Measurements from ENCODE around the gene MAPK13.
"Not testable (repeated sequence)": the region's sequence is repeated elsewhere in the genome, so short reads cannot be mapped to it uniquely, and the experiment has no call there.

The MAPK13 gene

GRCh38 chr6:36114798-36115408 is 15.4 kb upstream of the MAPK13 start:
- DNase-seq (ENCODE audit: low read depth in 2 of 2) = no peak

- DNase-seq (ENCODE audit: low read depth in 2 of 2) = no peak
Measured at GRCh38 chr6:36115412-36115811, 14.9 kb upstream of the MAPK13 start.

GRCh38 chr6:36116066-36116864 is 14.0 kb upstream of the MAPK13 start:
- no peak for DNase-seq (ENCODE audit: low read depth in 2 of 2)

- DNase-seq (ENCODE audit: low read depth in 2 of 2) = no peak
Measured at GRCh38 chr6:36116943-36117342, 13.4 kb upstream of the MAPK13 start.

- DNase-seq (ENCODE audit: low read depth in 2 of 2) = no peak
Measured at GRCh38 chr6:36117658-36118549, 12.4 kb upstream of the MAPK13 start.

- peak; percentile 51 to 55 for DNase-seq (ENCODE audit: low read depth in 2 of 2)
Measured at GRCh38 chr6:36118550-36119107, 11.7 kb upstream of the MAPK13 start.

- DNase-seq (ENCODE audit: low read depth in 2 of 2) = no peak
Measured at GRCh38 chr6:36119209-36119608, 11.1 kb upstream of the MAPK13 start.

- no peak for DNase-seq (ENCODE audit: low read depth in 2 of 2)
Measured at GRCh38 chr6:36120018-36120417, 10.3 kb upstream of the MAPK13 start.

- DNase-seq (ENCODE audit: low read depth in 2 of 2) = peak; percentile 37 to 51
Measured at GRCh38 chr6:36120539-36120938, 9.8 kb upstream of the MAPK13 start.

- peak in 1 of 2 donors; percentile 48 for DNase-seq (ENCODE audit: low read depth in 2 of 2)
Measured at GRCh38 chr6:36120979-36121786, 9.1 kb upstream of the MAPK13 start.

GRCh38 chr6:36121787-36122494 is 8.4 kb upstream of the MAPK13 start:
- DNase-seq (ENCODE audit: low read depth in 2 of 2) = no peak

GRCh38 chr6:36122495-36123269 is 7.6 kb upstream of the MAPK13 start:
- DNase-seq (ENCODE audit: low read depth in 2 of 2) = no peak

GRCh38 chr6:36123270-36124139 is 6.8 kb upstream of the MAPK13 start:
- peak; percentile 82 to 83 for DNase-seq (ENCODE audit: low read depth in 2 of 2)

- not testable (repeated sequence) for DNase-seq (ENCODE audit: low read depth in 2 of 2)
Measured at GRCh38 chr6:36124346-36124745, 6.0 kb upstream of the MAPK13 start.

- no peak for DNase-seq (ENCODE audit: low read depth in 2 of 2)
Measured at GRCh38 chr6:36124881-36125280, 5.4 kb upstream of the MAPK13 start.

GRCh38 chr6:36125575-36125974 is 4.7 kb upstream of the MAPK13 start:
- DNase-seq (ENCODE audit: low read depth in 2 of 2) = no peak

- no peak for DNase-seq (ENCODE audit: low read depth in 2 of 2)
Measured at GRCh38 chr6:36126121-36126520, 4.2 kb upstream of the MAPK13 start.

- DNase-seq (ENCODE audit: low read depth in 2 of 2) = no peak
Measured at GRCh38 chr6:36126553-36127458, 3.5 kb upstream of the MAPK13 start.
